ENCODE measurements around the gene ADO. TPM values are rescaled to one million over a fixed set of nuclear protein-coding genes. Genes with fewer than 3 reads are reported as not detected.

Gene ADO
- total and polyA plus RNA-seq, 12 donors, result 5.3 to 27.2 (median 23.7) TPM

- 86 to 95% (median 92%) methylated on average over 3 of the region's 3 CpGs for WGBS, 4 donors
These were observed 2.6 kb upstream of the ADO start for GRCh38 chr10:62801871-62802270.

DNA sequence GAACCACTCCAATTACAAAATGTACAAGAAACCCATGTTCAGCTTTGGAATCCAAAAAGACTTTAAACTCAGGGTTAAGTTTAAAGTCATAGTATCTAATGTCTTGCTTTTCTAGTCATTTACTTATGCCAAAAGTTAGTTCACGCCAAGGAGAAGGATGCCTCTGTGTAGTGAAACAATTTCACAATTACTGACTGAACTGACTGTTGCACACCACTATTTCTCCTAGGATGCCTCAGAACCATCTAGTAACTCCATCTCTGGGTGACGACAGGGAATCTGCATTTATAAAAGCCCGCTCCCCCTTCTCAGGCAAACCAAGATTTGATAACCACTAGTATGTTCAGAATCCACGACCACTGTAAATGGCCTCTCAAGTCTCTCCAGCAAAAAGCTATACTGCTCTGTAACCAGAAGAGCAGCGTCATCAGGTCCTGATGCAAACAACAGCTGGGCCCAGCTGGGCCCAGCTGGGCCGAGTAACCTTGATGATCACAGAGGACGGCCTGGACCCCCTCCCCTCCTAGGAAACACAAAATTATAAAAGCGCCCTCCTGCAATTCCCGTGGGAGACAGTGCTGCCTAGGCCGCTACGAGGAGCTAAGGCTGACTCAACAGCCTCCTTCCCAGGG, 680 bp upstream of the ADO start:
- H3K4me3 ChIP-seq, result peak overlapping the region; percentile 35 to 90 (median 67)
- no peak for DNase-seq
- H3K27ac ChIP-seq, result peak overlapping the region; percentile 79 to 99 (median 87)
- H3K4me1 ChIP-seq (replicated peaks in 1 of 2), result peaks cover 11 to 42% of the 10 kb centered on the region in 2 donors
- intact Hi-C loops (cut with DNase I), result no loop called here
- no peaks in the 10 kb centered on the region for H3K36me3 ChIP-seq (replicated peaks in 1 of 2)
- H3K9me3 ChIP-seq (replicated peaks in 1 of 3), result no peaks in the 10 kb centered on the region
- no peak for TF ChIP-seq POLR2A (IDR thresholded peaks at IDR 0.05)
- no peak for TF ChIP-seq CTCF (IDR thresholded peaks at IDR 0.05)
- no peaks in the 10 kb centered on the region for H3K27me3 ChIP-seq
- 32 to 41% (median 33%) methylated on average over 8 to 11 of the region's 11 CpGs for WGBS, 4 donors

More at GRCh38 chr10:62801871-62802270, 2.6 kb upstream of the ADO start:
- no peaks in the 10 kb centered on the region for H3K9me3 ChIP-seq (replicated peaks in 1 of 3)
- no peak for DNase-seq
- no peak overlapping the region for H3K4me3 ChIP-seq
- H3K27me3 ChIP-seq, result no peaks in the 10 kb centered on the region
- no peak overlapping the region for H3K27ac ChIP-seq
- TF ChIP-seq POLR2A (IDR thresholded peaks at IDR 0.05) (no peak), CTCF (IDR thresholded peaks at IDR 0.05) (no peak)
- intact Hi-C loops (cut with DNase I), result no loop called here
- peaks cover 11 to 22% of the 10 kb centered on the region in 2 donors for H3K4me1 ChIP-seq (replicated peaks in 1 of 2)
- no peaks in the 10 kb centered on the region for H3K36me3 ChIP-seq (replicated peaks in 1 of 2)

DNA sequence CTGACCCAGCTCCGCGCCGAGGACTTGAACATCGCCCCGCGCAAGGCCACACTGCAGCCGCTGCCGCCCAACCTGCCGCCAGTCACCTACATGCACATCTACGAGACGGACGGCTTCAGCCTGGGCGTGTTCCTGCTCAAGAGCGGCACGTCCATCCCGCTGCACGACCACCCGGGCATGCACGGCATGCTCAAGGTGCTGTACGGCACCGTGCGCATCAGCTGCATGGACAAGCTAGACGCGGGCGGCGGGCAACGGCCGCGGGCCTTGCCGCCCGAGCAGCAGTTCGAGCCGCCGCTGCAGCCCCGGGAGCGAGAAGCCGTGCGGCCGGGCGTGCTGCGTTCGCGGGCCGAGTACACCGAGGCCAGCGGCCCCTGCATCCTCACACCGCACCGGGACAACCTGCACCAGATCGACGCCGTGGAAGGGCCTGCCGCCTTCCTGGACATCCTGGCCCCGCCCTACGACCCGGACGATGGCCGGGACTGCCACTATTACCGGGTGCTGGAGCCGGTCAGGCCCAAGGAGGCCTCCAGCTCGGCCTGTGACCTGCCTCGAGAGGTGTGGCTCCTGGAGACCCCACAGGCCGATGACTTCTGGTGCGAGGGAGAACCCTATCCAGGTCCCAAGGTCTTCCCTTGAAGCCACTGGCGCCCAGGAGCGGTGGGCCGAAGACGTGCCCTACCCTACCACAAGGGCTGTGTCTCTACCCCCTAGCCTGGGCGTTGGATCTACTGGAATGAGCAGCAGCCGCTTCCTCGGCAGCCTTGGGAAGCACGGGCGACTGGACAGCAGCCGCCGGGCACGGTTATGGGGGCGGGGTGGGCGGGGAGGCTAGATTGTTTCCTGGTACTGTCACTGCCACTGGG, 945 bp downstream of the ADO start:
- Histone ChIP-seq H3K9me3 (replicated peaks in 1 of 3) (no peaks in the 10 kb centered on the region), H3K27ac (peak overlapping the region; percentile 79 to 99 (median 87)), H3K36me3 (replicated peaks in 1 of 2) (no peaks in the 10 kb centered on the region), H3K4me1 (replicated peaks in 1 of 2) (peaks cover 11 to 52% of the 10 kb centered on the region in 2 donors), H3K27me3 (no peaks in the 10 kb centered on the region), H3K4me3 (peak overlapping the region; percentile 46 to 90 (median 67))
- TF ChIP-seq POLR2A (IDR thresholded peaks at IDR 0.05), result no peak
- no peak for TF ChIP-seq CTCF (IDR thresholded peaks at IDR 0.05)
- 0 to 11% (median 3%) methylated on average over 10 to 77 of the region's 77 CpGs for whole genome bisulfite sequencing, 4 donors
- peak; percentile 35 to 72 (median 53) for DNase-seq
- intact Hi-C loops (cut with DNase I), result no loop called here

- H3K27ac ChIP-seq, result peak overlapping the region in 1 of 5 donors; percentile 97
- 7 to 15% (median 13%) methylated on average over 1 of the region's 1 CpG for WGBS, 4 donors
- peak overlapping the region in 2 of 4 donors; percentile 55 to 90 for H3K4me3 ChIP-seq
- no peaks in the 10 kb centered on the region for H3K9me3 ChIP-seq (replicated peaks in 1 of 3)
- no peak for DNase-seq
- TF ChIP-seq POLR2A (IDR thresholded peaks at IDR 0.05) (no peak), CTCF (IDR thresholded peaks at IDR 0.05) (no peak)
- H3K4me1 ChIP-seq (replicated peaks in 1 of 2), result peaks cover 11 to 52% of the 10 kb centered on the region in 2 donors
- H3K36me3 ChIP-seq (replicated peaks in 1 of 2), result no peaks in the 10 kb centered on the region
- intact Hi-C loops (cut with DNase I), result no loop called here
- no peaks in the 10 kb centered on the region for H3K27me3 ChIP-seq
These were observed 1.7 kb downstream of the ADO start for GRCh38 chr10:62806251-62806650.
